Upper lobe of right lung (tissue), 1 donor: ENCODE measurements around the gene KIFC1. TPM values are rescaled to one million over a fixed set of nuclear protein-coding genes. Genes with fewer than 3 reads are reported as not detected.
"Not testable (repeated sequence)": the region's sequence is repeated elsewhere in the genome, so short reads cannot be mapped to it uniquely, and the experiment has no call there.

Source experiments
- ATAC-seq: fragments of 200-7000 bp; cut with Tn5 transposase; one replicate; pipeline ENCODE4 v1.9.1; 2020; ENCODE audit warnings: mild to moderate bottlenecking, moderate library complexity
- DNase-seq: peaks from one replicate; pipeline ENCODE4 v3.0.0-alpha.2; 2020
- H3K27ac ChIP-seq: fragments of 200-600 bp; one replicate; pipeline ENCODE4 v1.8.0; 2022
- H3K27me3 ChIP-seq: fragments of 200-600 bp; one replicate; pipeline ENCODE4 v1.8.0; 2022; ENCODE audit warnings: mild to moderate bottlenecking
- H3K36me3 ChIP-seq: fragments of 200-600 bp; one replicate; pipeline ENCODE4 v1.8.0; 2022
- H3K4me1 ChIP-seq: fragments of 200-600 bp; one replicate; pipeline ENCODE4 v1.8.0; 2022
- H3K4me3 ChIP-seq: fragments of 200-600 bp; one replicate; pipeline ENCODE4 v1.8.0; 2022; ENCODE audit warnings: mild to moderate bottlenecking
- H3K9me3 ChIP-seq: fragments of 200-600 bp; one replicate; pipeline ENCODE4 v1.8.0; 2022
- intact Hi-C: fragments of 100-400 bp; cut with DNase I; formaldehyde crosslinking; loops from one replicate; pipeline ENCODE4 v1.11.0; 2022
- total RNA-seq: library from RNA; stranded (reverse); fragmentation: NEBNext Ultra II Directional; extraction: Animal tissue kit (Norgen Biotek cat#: 25700); gene quantifications from one replicate; pipeline ENCODE4 v1.2.1, GENCODE V29; 2021
- TF ChIP-seq, protein P1 (sequence below): fragments of 200-600 bp; IDR thresholded peaks from one replicate; pipeline ENCODE4 v1.8.0; 2022; ENCODE audit warnings: antibody characterized with exemption
- donor health status: DM: no; HTN: yes; CAD: no; lungs with severe emphysema.

KIFC1 gene
- total RNA-seq, 1 donor from 2014 or later: 2.3 TPM

- peak; percentile 49 for ATAC-seq
Observed at GRCh38 chr6:33367009-33367714, 24.5 kb upstream of the KIFC1 start.

GRCh38 chr6:33367715-33368025 is 24.0 kb upstream of the KIFC1 start:
- intact Hi-C loops, H3K4me1 ChIP-seq, H3K27me3 ChIP-seq, ATAC-seq, H3K36me3 ChIP-seq, H3K27ac ChIP-seq, H3K9me3 ChIP-seq, H3K4me3 ChIP-seq, DNase-seq: not testable (repeated sequence)

More at GRCh38 chr6:33367009-33367714, 24.5 kb upstream of the KIFC1 start:
- H3K36me3 ChIP-seq: no peaks in the 10 kb centered on the region
- H3K4me3 ChIP-seq: no peak overlapping the region
- no peaks in the 10 kb centered on the region for H3K27me3 ChIP-seq
- H3K9me3 ChIP-seq: no peaks in the 10 kb centered on the region
- H3K4me1 ChIP-seq: no peaks in the 10 kb centered on the region
- H3K27ac ChIP-seq: no peak overlapping the region
- TF ChIP-seq, protein P1, sequence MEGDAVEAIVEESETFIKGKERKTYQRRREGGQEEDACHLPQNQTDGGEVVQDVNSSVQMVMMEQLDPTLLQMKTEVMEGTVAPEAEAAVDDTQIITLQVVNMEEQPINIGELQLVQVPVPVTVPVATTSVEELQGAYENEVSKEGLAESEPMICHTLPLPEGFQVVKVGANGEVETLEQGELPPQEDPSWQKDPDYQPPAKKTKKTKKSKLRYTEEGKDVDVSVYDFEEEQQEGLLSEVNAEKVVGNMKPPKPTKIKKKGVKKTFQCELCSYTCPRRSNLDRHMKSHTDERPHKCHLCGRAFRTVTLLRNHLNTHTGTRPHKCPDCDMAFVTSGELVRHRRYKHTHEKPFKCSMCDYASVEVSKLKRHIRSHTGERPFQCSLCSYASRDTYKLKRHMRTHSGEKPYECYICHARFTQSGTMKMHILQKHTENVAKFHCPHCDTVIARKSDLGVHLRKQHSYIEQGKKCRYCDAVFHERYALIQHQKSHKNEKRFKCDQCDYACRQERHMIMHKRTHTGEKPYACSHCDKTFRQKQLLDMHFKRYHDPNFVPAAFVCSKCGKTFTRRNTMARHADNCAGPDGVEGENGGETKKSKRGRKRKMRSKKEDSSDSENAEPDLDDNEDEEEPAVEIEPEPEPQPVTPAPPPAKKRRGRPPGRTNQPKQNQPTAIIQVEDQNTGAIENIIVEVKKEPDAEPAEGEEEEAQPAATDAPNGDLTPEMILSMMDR: no peak
- no peak for DNase-seq
- intact Hi-C loops: no loop called here

- ATAC-seq, intact Hi-C loops, H3K9me3 ChIP-seq, H3K27ac ChIP-seq, H3K36me3 ChIP-seq, DNase-seq, H3K27me3 ChIP-seq, H3K4me3 ChIP-seq: not testable (repeated sequence)
- H3K4me1 ChIP-seq: peaks cover 24% of the 10 kb centered on the region
Observed at GRCh38 chr6:33371901-33372300, 19.7 kb upstream of the KIFC1 start.

DNA sequence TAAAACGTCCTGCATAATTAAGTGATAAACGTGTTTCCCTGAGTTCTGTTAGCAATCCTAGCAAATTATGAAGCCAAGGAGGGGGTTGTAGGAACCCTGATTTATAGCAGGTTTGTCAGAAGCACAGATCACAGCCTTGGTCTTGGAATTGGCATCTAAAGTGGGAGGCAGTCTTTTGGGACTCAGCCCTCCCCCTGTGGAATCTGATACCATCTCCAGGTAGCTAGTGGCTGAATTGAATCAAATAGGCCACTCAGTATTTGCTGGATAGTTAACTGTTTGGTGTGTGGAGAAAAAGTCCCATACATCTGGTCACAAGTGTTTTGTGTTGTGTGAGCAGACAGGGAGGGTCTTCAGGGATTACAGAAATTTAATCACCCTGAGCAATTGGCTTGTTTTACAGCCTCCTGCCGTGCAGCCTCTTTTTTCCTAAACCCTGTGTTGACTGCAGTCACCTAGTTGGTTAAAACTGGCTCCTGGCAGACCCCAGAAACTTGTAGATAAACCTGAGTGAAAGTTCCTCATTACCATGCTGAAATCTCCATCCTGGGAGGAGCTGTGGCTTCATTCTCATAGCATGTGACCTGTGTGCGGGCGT is 19.0 kb upstream of the KIFC1 start:
- DNase-seq (no peak), ATAC-seq (no peak)
- Histone ChIP-seq H3K27me3 (no peaks in the 10 kb centered on the region), H3K36me3 (no peaks in the 10 kb centered on the region), H3K4me3 (no peak overlapping the region), H3K4me1 (peaks cover 24% of the 10 kb centered on the region), H3K27ac (no peak overlapping the region), H3K9me3 (no peaks in the 10 kb centered on the region)
- intact Hi-C loops: no loop called here
- TF ChIP-seq, protein P1: no peak

DNA sequence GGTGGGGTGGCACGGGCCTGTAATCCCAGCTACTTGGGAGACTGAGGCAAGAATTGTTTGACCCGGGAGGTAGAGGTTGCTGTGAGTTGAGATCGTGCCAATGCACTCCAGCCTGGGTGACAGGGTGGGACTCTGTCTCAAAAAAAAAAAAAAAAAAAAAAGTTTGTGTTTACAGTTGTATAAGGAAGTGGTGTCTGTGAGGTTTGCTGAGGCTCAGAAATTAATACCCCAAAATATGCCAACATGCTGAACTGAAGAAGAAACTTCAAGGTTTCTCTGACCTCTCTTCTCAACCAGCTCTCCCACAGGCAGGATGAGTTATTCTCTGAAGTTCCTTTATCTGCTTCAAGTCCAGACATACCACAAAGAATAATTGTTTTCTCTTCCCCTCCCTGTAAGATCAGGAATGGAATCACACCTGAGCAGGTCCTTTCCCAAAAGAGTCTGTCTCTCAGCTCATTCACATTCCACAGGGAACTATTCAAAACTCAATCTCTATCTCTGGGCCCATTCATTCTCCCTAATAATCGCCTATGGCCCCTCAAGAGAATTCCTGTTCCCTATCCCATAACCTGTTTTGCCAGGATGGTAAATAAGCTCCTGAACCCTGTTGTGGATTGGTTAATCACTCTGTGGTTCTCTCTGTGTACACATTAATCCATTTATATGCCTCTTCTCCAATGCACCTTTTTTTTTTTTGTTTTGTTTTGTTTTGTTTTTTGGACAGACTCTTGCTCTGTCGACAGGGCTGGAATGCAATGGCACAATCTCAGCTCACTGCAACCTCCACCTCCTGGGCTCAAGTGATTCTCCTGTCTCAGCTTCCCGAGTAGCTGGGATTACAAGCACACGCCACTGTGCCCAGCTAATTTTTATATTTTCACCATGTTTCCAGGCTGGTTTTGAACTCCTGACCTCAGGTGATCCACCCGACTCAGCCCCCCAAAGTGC is 17.4 kb upstream of the KIFC1 start:
- TF ChIP-seq, protein P1: no peak
- Histone ChIP-seq H3K27me3 (no peaks in the 10 kb centered on the region), H3K4me3 (no peak overlapping the region), H3K9me3 (no peaks in the 10 kb centered on the region), H3K4me1 (peaks cover 24% of the 10 kb centered on the region), H3K27ac (peak overlapping the region; percentile 78), H3K36me3 (no peaks in the 10 kb centered on the region)
- intact Hi-C loops: no loop called here
- ATAC-seq (no peak), DNase-seq (no peak)

DNA sequence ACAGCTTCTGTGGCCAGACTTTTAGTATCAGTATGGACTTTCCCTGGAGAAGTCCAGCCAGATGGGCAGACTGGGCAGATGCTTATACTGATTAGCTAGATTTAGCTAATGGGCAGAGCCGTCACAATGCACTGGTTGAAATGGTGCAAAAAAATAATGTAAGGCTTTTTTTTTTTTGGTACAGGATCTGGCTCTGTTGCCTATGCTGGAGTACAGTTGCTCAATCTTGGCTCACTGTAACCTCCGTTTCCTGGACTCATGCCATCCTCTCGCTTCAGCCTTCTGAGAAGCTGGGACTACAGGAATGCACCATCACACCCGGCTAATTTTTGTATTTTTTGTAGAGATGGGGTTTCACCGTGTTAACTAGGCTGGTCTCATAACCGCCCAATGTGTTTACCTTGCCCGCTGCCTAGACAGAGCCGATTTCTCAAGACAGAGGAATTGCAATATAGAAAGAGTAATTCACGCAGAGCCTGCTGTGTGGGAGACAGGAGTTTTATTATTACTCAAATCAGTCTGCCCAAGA is 16.4 kb upstream of the KIFC1 start:
- no peak overlapping the region for H3K4me3 ChIP-seq
- DNase-seq (peak; percentile 69), ATAC-seq (peak; percentile 92)
- H3K4me1 ChIP-seq: peaks cover 24% of the 10 kb centered on the region
- TF ChIP-seq, protein P1: no peak
- H3K9me3 ChIP-seq: no peaks in the 10 kb centered on the region
- H3K27me3 ChIP-seq: no peaks in the 10 kb centered on the region
- peak overlapping the region; percentile 78 for H3K27ac ChIP-seq
- intact Hi-C loops: no loop called here
- H3K36me3 ChIP-seq: no peaks in the 10 kb centered on the region
